ENCODE data around the gene NFKBIA.

NFKBIA gene

GRCh38 chr14:35368583-35369392, 35.8 kb downstream of the NFKBIA start:
- Mint-ChIP-seq H3K27me3 (ENCODE audit: low read depth, poor library complexity) (peaks cover 9% of the 10 kb centered on the region), H3K36me3 (ENCODE audit: low read depth) (no peaks in the 10 kb centered on the region), H3K4me3 (peak overlapping the region; percentile 37), H3K27ac (peak overlapping the region; percentile 84), H3K9me3 (peaks cover 8% of the 10 kb centered on the region), H3K4me1 (peaks cover 41% of the 10 kb centered on the region)
- no peak for TF ChIP-seq CTCF (IDR thresholded peaks at IDR 0.05)
- no peak for DNase-seq

GRCh38 chr14:35368139-35368460, 36.4 kb downstream of the NFKBIA start:
- TF ChIP-seq CTCF (IDR thresholded peaks at IDR 0.05): no peak
- H3K27me3 Mint-ChIP-seq (ENCODE audit: low read depth, poor library complexity): peaks cover 9% of the 10 kb centered on the region
- peak overlapping the region; percentile 84 for H3K27ac Mint-ChIP-seq
- no peak for DNase-seq
- peaks cover 46% of the 10 kb centered on the region for H3K4me1 Mint-ChIP-seq
- H3K9me3 Mint-ChIP-seq: peaks cover 8% of the 10 kb centered on the region
- peak overlapping the region; percentile 37 for H3K4me3 Mint-ChIP-seq
- no peaks in the 10 kb centered on the region for H3K36me3 Mint-ChIP-seq (ENCODE audit: low read depth)

- Mint-ChIP-seq H3K9me3 (peaks cover 8% of the 10 kb centered on the region), H3K36me3 (ENCODE audit: low read depth) (no peaks in the 10 kb centered on the region), H3K27ac (peak overlapping the region; percentile 82), H3K27me3 (ENCODE audit: low read depth, poor library complexity) (peaks cover 8% of the 10 kb centered on the region), H3K4me3 (no peak overlapping the region), H3K4me1 (peaks cover 56% of the 10 kb centered on the region)
- TF ChIP-seq CTCF (IDR thresholded peaks at IDR 0.05): no peak
- DNase-seq: no peak
These were observed 37.5 kb downstream of the NFKBIA start for GRCh38 chr14:35367056-35367372.

GRCh38 chr14:35366521-35366976, 38.0 kb downstream of the NFKBIA start:
- Mint-ChIP-seq H3K27me3 (ENCODE audit: low read depth, poor library complexity) (peaks cover 8% of the 10 kb centered on the region), H3K4me3 (no peak overlapping the region), H3K27ac (no peak overlapping the region), H3K36me3 (ENCODE audit: low read depth) (no peaks in the 10 kb centered on the region), H3K9me3 (peaks cover 8% of the 10 kb centered on the region), H3K4me1 (peaks cover 57% of the 10 kb centered on the region)
- DNase-seq: no peak
- TF ChIP-seq CTCF (IDR thresholded peaks at IDR 0.05): no peak

- Mint-ChIP-seq H3K9me3 (peaks cover 5% of the 10 kb centered on the region), H3K4me1 (peaks cover 57% of the 10 kb centered on the region), H3K4me3 (no peak overlapping the region), H3K27ac (no peak overlapping the region), H3K36me3 (ENCODE audit: low read depth) (no peaks in the 10 kb centered on the region), H3K27me3 (ENCODE audit: low read depth, poor library complexity) (peaks cover 8% of the 10 kb centered on the region)
- TF ChIP-seq CTCF (IDR thresholded peaks at IDR 0.05): no peak
- no peak for DNase-seq
These were observed 38.5 kb downstream of the NFKBIA start for GRCh38 chr14:35366056-35366451.
